Keratinocyte (primary cell): ENCODE data around the gene SATB1.

Experiments
- CTCF ChIP-seq, 3 experiments: IDR thresholded peaks in 1 of 3; conservative IDR thresholded peaks in 1 of 3; optimal IDR thresholded peaks in 1 of 3; 2 replicates in 2 of 3; 3 replicates in 1 of 3; pipeline versions ENCODE3 to v1.5.1; 2011; ENCODE audit warnings: low read length in 3 of 3, mild to moderate bottlenecking in 3 of 3, moderate library complexity in 2 of 3, control low read depth in 1 of 3, inconsistent platforms in 1 of 3; ENCODE audit not compliant: insufficient read depth in 2 of 3; ENCODE audit errors: extremely low read depth in 1 of 3
- EZH2 ChIP-seq: IDR thresholded peaks from one replicate; pipeline ENCODE4 v1.6.1; 2012; ENCODE audit warnings: inconsistent platforms, mild to moderate bottlenecking, low read length, moderate library complexity

- TF ChIP-seq EZH2 (no peak), CTCF (optimal IDR thresholded peaks at IDR 0.05 in 1 of 3, IDR thresholded peaks at IDR 0.05 in 1 of 3, conservative IDR thresholded peaks at IDR 0.05 in 1 of 3; ENCODE audit: extremely low read depth in 1 of 3, insufficient read depth in 2 of 3, low read length in 3 of 3) (no peak)
Measured at GRCh38 chr3:18417904-18418572, 7.1 kb downstream of the SATB1 start.
